Heart right ventricle (tissue), 16 donors: ENCODE measurements around the gene EMILIN2. TPM values are rescaled to one million over a fixed set of nuclear protein-coding genes. Genes with fewer than 3 reads are reported as not detected.

ENCODE experiments used
- ATAC-seq, 8 donors: fragments of 200-7000 bp; cut with Tn5 transposase; one replicate each; pipeline ENCODE4 v1.9.1; 2020; ENCODE audit warnings: mild to moderate bottlenecking in 8 of 8, moderate library complexity in 8 of 8, moderate number of reproducible peaks in 1 of 8
- DNase-seq, 2 donors: peaks; one replicate each; pipeline ENCODE4 v3.0.0-alpha.2; 2020
- H3K27ac ChIP-seq, 10 donors: fragments of 200-600 bp; sonication (generic) in 2 of 10; one replicate each; pipeline versions ENCODE4 v1.5.0 to v1.8.0; 2020 to 2022; ENCODE audit warnings: mild to moderate bottlenecking in 3 of 10
- H3K27me3 ChIP-seq, 7 donors: fragments of 200-600 bp; one replicate each; pipeline ENCODE4 v1.8.0; 2021 to 2022; ENCODE audit warnings: mild to moderate bottlenecking in 2 of 7
- H3K36me3 ChIP-seq, 9 donors: fragments of 200-600 bp; sonication (generic) in 1 of 9; one replicate each; pipeline versions ENCODE4 v1.5.0 to v1.8.0; 2020 to 2022; ENCODE audit warnings: mild to moderate bottlenecking in 2 of 9
- H3K4me1 ChIP-seq, 9 donors: fragments of 200-600 bp; sonication (generic) in 1 of 9; one replicate each; pipeline versions ENCODE4 v1.5.0 to v1.8.0; 2020 to 2022; ENCODE audit warnings: mild to moderate bottlenecking in 4 of 9
- H3K4me3 ChIP-seq, 10 donors: fragments of 200-600 bp; sonication (generic) in 2 of 10; one replicate each; pipeline versions ENCODE4 v1.5.0 to v1.8.0; 2020 to 2022; ENCODE audit warnings: mild to moderate bottlenecking in 7 of 10, moderate library complexity in 2 of 10
- H3K9me3 ChIP-seq, 11 donors: fragments of 200-600 bp in 10 of 11; sonication (generic) in 2 of 11; one replicate each; pipeline versions ENCODE4 v1.5.0 to v1.8.0; 2013 to 2022; ENCODE audit warnings: mild to moderate bottlenecking in 2 of 11, control low read depth in 1 of 11, moderate library complexity in 1 of 11
- WGBS, 2 donors: extraction: QIAGEN DNeasy Blood & Tissue Kit; methylation state at CpG; one replicate each; pipeline ENCODE4 v1.1.7; 2013; ENCODE audit warnings: inconsistent platforms in 1 of 2; 5-methylcytosine and 5-hydroxymethylcytosine counted together
- intact Hi-C, 10 donors: fragments of 100-400 bp; cut with DNase I; formaldehyde crosslinking; loops; one replicate each; pipeline versions ENCODE4 v1.11.1 to v1.14.2; 2022
- polyA plus RNA-seq, 2 donors: library from polyadenylated mRNA; stranded (reverse); fragments of 200-250 nt; gene quantifications; one replicate each; pipeline ENCODE4 v1.2.3, GENCODE V29; 2013
- total RNA-seq, 10 donors: library from RNA; stranded (reverse); fragmentation: NEBNext Ultra II Directional in 3 of 10; extraction: Animal tissue kit (Norgen Biotek cat#: 25700) in 3 of 10; gene quantifications; one replicate each; pipeline versions ENCODE4 v1.2.1 to v1.2.4, GENCODE V29; 2021 to 2023
- TF ChIP-seq, protein P1 (sequence below), 9 donors: fragments of 200-600 bp; sonication (generic) in 2 of 9; IDR thresholded peaks; one replicate each; pipeline versions ENCODE4 v1.5.0 to v1.8.0; 2021 to 2022; ENCODE audit warnings: antibody characterized with exemption in 9 of 9, mild to moderate bottlenecking in 5 of 9, moderate library complexity in 1 of 9
- donor health status: Arrhythmogenic right ventricular cardiomyopathy.
- donor health status: ischemic (EF 13 %, LVEDD 7.1; RV severe dilation, severe dysfunction).
- donor health status: healthy with polysubstance abuse.
- donor health status: DM: no; HTN: yes; CAD: no.
- donor health status: DM: no; HTN: no; CAD: no.
- donor health status: ischemic (EF 25% LVEDD 6.9; RV normal size, moderate dysfunction).
- donor health status: ischemic (EF 25% LVEDD 5.7; RV mildly dilated, moderate dysfunction).
- donor health status: healthy.
- donor health status: DM: yes; HTN: yes; CAD: no.
- donor health status: Ischemic cardiomyopathy.
- donor health status: ischemic (EF 35%, LVEDD 5.7; RV mildly dilated, moderate dysfunction).
- donor health status: nonischemic (EF 11% LVEDD 7.7; RV severe dilation, severe dysfunction).
- donor health status: DM: yes; HTN: yes; CAD: no.
- donor health status: PGD.
- donor health status: ischemic (EF 29% LVEDD 5.4; RV normal size, mild dysfunction).
- donor health status: nonischemic (EF 23%, LVEDD 6.1; RV moderate dilation, normal function).

The EMILIN2 gene
- total and polyA plus RNA-seq, 12 donors, result 9.5 to 50.5 (median 19.6) TPM

GRCh38 chr18:2881840-2882195 is 35.0 kb downstream of the EMILIN2 start:
- 71 to 74% methylated on average over 9 of the region's 9 CpGs for WGBS, 2 donors
- intact Hi-C loops, result no loop called here
- H3K36me3 ChIP-seq, result peaks cover 0 to 20% (median 0%) of the 10 kb centered on the region in 9 donors
- DNase-seq (no peak), ATAC-seq (peak in 4 of 8 donors; percentile 4 to 34 (median 6))
- peak overlapping the region in 7 of 10 donors; percentile 41 to 75 (median 61) for H3K27ac ChIP-seq
- H3K9me3 ChIP-seq, result peaks cover 0 to 6% (median 0%) of the 10 kb centered on the region in 11 donors
- TF ChIP-seq, protein P1, sequence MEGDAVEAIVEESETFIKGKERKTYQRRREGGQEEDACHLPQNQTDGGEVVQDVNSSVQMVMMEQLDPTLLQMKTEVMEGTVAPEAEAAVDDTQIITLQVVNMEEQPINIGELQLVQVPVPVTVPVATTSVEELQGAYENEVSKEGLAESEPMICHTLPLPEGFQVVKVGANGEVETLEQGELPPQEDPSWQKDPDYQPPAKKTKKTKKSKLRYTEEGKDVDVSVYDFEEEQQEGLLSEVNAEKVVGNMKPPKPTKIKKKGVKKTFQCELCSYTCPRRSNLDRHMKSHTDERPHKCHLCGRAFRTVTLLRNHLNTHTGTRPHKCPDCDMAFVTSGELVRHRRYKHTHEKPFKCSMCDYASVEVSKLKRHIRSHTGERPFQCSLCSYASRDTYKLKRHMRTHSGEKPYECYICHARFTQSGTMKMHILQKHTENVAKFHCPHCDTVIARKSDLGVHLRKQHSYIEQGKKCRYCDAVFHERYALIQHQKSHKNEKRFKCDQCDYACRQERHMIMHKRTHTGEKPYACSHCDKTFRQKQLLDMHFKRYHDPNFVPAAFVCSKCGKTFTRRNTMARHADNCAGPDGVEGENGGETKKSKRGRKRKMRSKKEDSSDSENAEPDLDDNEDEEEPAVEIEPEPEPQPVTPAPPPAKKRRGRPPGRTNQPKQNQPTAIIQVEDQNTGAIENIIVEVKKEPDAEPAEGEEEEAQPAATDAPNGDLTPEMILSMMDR (IDR thresholded peaks at IDR 0.05), result no peak
- H3K27me3 ChIP-seq, result no peaks in the 10 kb centered on the region
- H3K4me3 ChIP-seq, result no peak overlapping the region
- H3K4me1 ChIP-seq, result peaks cover 3 to 45% (median 29%) of the 10 kb centered on the region in 9 donors

- Histone ChIP-seq H3K4me3 (no peak overlapping the region), H3K27me3 (no peaks in the 10 kb centered on the region), H3K4me1 (peaks cover 3 to 41% (median 26%) of the 10 kb centered on the region in 9 donors), H3K27ac (peak overlapping the region in 4 of 10 donors; percentile 41 to 61 (median 58)), H3K9me3 (peaks cover 0 to 7% (median 0%) of the 10 kb centered on the region in 11 donors), H3K36me3 (peaks cover 0 to 20% (median 0%) of the 10 kb centered on the region in 9 donors)
- intact Hi-C loops, result no loop called here
- TF ChIP-seq, protein P1 (IDR thresholded peaks at IDR 0.05), result no peak
- no peak for DNase-seq
- ATAC-seq, result no peak
- 86 to 91% methylated on average over 4 of the region's 4 CpGs for WGBS, 2 donors
Observed at GRCh38 chr18:2882201-2882600, 35.4 kb downstream of the EMILIN2 start.

GRCh38 chr18:2883076-2883735 is 36.4 kb downstream of the EMILIN2 start:
- H3K27me3 ChIP-seq, result no peaks in the 10 kb centered on the region
- H3K9me3 ChIP-seq, result peaks cover 0 to 7% (median 0%) of the 10 kb centered on the region in 11 donors
- DNase-seq (no peak), ATAC-seq (peak in 7 of 8 donors; percentile 11 to 34 (median 27))
- H3K27ac ChIP-seq, result peak overlapping the region in 1 of 10 donors; percentile 59
- H3K4me3 ChIP-seq, result no peak overlapping the region
- intact Hi-C loops, result no loop called here
- TF ChIP-seq, protein P1 (IDR thresholded peaks at IDR 0.05), result no peak
- WGBS, 2 donors, result 52 to 59% methylated on average over 10 of the region's 10 CpGs
- H3K36me3 ChIP-seq, result peaks cover 0 to 20% (median 0%) of the 10 kb centered on the region in 9 donors
- H3K4me1 ChIP-seq, result peaks cover 3 to 38% (median 26%) of the 10 kb centered on the region in 9 donors

- H3K9me3 ChIP-seq, result peaks cover 0 to 7% (median 0%) of the 10 kb centered on the region in 11 donors
- peaks cover 0 to 22% (median 0%) of the 10 kb centered on the region in 9 donors for H3K36me3 ChIP-seq
- no peak for ATAC-seq
- H3K27me3 ChIP-seq, result no peaks in the 10 kb centered on the region
- no peak for DNase-seq
- no peak overlapping the region for H3K27ac ChIP-seq
- intact Hi-C loops, result no loop called here
- TF ChIP-seq, protein P1 (IDR thresholded peaks at IDR 0.05), result no peak
- WGBS, 2 donors, result 95 to 96% methylated on average over 13 of the region's 13 CpGs
- peaks cover 3 to 39% (median 26%) of the 10 kb centered on the region in 9 donors for H3K4me1 ChIP-seq
- H3K4me3 ChIP-seq, result no peak overlapping the region
Observed at GRCh38 chr18:2884706-2885285, 38.0 kb downstream of the EMILIN2 start.
